Stomach (tissue), 4 donors: ENCODE measurements around the gene ANGPTL4.

ENCODE experiments used
- POLR2A ChIP-seq, 4 donors: fragments of 450-650 bp; IDR thresholded peaks; one replicate each; pipeline ENCODE4 v1.6.1; 2016; ENCODE audit warnings: antibody characterized with exemption in 4 of 4, control low read depth in 2 of 4, mild to moderate bottlenecking in 1 of 4, moderate library complexity in 1 of 4
- TF ChIP-seq, protein P1 (sequence below), 7 experiments: fragments of 450-650 bp in 4 of 7; fragments of 200-600 bp in 3 of 7; sonication (generic) in 3 of 7; IDR thresholded peaks; one replicate each; pipeline ENCODE4 v1.5.1; 2016 to 2019; ENCODE audit warnings: antibody characterized with exemption in 7 of 7, control low read depth in 2 of 7, mild to moderate bottlenecking in 1 of 7

DNA sequence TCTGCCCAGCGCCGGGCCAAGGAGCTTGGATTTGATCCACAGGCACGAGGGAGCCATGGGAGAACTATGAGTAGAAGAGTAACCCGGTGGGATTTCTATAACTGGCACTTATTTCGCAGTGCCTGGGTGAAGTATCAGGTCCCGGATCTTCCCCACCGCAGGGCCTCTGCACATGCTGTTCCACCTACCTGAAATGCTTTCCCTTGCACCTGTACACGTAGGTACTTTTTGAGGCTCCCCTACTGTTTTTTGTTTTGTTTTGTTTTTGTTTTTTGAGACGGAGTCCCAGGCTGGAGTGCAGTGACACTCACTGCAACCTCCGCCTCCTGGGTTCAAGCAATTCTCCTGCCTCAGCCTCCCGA, 20.5 kb upstream of the ANGPTL4 start:
- TF ChIP-seq, protein P1, sequence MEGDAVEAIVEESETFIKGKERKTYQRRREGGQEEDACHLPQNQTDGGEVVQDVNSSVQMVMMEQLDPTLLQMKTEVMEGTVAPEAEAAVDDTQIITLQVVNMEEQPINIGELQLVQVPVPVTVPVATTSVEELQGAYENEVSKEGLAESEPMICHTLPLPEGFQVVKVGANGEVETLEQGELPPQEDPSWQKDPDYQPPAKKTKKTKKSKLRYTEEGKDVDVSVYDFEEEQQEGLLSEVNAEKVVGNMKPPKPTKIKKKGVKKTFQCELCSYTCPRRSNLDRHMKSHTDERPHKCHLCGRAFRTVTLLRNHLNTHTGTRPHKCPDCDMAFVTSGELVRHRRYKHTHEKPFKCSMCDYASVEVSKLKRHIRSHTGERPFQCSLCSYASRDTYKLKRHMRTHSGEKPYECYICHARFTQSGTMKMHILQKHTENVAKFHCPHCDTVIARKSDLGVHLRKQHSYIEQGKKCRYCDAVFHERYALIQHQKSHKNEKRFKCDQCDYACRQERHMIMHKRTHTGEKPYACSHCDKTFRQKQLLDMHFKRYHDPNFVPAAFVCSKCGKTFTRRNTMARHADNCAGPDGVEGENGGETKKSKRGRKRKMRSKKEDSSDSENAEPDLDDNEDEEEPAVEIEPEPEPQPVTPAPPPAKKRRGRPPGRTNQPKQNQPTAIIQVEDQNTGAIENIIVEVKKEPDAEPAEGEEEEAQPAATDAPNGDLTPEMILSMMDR (IDR thresholded peaks at IDR 0.05), result no peak
- TF ChIP-seq POLR2A (IDR thresholded peaks at IDR 0.05), result no peak
